ENCODE measurements around the gene TMEM254. TPM values are rescaled to one million over a fixed set of nuclear protein-coding genes. Genes with fewer than 3 reads are reported as not detected.
"Not testable (repeated sequence)": the region's sequence is repeated elsewhere in the genome, so short reads cannot be mapped to it uniquely, and the experiment has no call there.

The TMEM254 gene
- total RNA-seq, 1 donor from 2014 or later, result 7.2 TPM

DNA sequence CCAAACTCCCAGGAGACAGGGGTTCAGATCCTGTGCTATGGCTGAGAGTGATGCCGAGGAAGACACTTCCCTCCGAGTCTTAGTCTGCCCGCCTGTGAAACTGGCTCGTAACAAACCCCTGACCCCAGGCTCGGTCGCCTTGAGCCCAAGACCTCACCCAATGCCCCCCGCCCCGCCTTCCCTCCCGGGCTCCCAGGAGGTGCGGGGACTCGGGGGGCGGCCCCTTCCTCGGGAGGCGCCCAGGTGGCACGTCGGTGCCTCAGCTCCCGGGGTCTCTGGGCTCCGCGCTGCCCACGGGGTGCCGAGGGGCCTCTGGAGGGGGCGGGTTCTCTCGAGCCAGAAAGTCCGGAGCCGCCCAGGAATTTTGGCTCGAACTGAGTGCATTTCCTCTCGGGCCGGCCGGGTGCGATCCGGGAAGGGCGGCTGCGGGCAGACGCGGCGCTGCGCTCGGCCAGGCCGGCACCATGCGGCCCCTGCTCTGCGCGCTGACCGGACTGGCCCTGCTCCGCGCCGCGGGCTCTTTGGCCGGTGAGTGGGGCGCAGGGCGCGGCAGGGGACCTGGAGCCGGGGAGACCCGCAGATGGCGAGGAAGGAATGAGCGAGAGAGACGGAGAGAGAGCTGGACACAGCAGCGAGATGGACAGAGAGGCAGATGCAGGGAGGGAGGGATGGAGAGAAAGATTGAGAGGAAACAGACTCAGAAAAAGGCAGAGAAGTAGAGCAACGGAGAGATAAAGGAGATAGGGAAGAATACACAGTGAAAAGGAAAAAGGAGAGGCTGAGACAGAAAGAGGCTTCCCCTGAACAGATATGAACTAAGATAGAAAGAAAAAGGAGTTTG lies 54.1 kb downstream of the TMEM254 start, which contains the start of gene PLAC9:
PLAC9 (plus strand) TSS at position 432 of the 841 bp plus-strand sequence; CDS start at position 465, 33 bp downstream.
- DNase-seq (ENCODE audit: low spot score), result peak; percentile 76

DNA sequence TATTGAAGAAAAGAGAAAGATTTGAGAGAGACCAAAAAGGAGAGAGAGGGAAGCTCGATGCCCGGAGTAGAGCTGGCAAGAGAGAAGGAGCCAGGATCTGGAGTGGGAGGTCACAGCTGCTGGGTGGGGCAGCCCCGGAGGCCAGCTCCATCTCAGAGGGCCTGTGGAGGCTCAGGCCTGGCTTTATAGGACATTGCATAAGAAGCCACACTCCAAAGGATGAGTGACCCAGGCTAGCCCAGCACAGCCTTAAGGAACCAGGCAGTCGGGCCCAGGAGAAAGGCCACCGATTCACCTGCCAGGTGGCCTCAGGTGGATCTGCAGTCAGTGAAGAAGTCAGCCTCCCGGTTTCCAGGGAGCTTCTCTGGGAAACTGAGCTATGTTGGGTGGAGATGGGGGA lies 54.7 kb downstream of the TMEM254 start:
- DNase-seq (ENCODE audit: low spot score), result peak; percentile 82

DNA sequence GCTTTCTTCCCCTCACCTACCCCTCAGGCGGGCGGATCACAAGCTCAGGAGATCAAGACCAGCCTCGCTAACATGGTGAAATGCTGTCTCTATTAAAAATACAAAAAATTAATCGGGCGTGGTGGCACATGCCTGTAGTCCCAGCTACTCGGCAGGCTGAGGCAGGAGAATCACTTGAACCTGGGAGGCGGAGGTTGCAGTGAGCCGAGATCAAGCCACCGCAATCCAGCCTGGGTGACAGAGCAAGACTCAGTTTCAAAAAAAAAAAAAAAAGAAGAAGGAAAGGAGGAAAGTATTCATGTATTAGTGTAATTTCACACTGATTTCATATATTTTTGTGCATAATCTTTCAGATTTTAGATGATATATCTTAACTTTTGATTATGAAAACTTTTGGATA lies 55.2 kb downstream of the TMEM254 start:
- DNase-seq (ENCODE audit: low spot score), result not testable (repeated sequence)

DNA sequence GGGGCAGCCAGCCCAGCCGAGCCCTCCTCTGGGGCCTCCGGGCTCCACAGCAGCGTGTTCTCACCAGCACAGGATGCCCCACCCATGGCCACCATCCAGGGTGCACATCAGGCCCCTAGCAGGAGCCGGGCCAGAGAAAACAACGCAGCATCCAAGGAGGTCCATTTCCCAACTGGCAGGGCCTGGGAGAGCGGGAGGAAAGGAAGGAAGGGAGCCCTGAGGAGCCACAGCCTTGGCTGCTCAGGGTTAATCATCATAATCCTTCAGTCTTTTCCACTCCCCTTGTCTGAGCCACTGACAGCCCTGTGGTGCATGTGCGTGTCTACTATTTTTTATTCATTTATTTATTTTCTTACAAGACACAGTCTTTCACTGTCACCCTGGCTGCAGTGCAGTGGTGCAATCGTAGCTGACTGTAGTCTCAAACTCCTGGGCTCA lies 57.7 kb downstream of the TMEM254 start:
- peak; percentile 98 for DNase-seq (ENCODE audit: low spot score)

DNA sequence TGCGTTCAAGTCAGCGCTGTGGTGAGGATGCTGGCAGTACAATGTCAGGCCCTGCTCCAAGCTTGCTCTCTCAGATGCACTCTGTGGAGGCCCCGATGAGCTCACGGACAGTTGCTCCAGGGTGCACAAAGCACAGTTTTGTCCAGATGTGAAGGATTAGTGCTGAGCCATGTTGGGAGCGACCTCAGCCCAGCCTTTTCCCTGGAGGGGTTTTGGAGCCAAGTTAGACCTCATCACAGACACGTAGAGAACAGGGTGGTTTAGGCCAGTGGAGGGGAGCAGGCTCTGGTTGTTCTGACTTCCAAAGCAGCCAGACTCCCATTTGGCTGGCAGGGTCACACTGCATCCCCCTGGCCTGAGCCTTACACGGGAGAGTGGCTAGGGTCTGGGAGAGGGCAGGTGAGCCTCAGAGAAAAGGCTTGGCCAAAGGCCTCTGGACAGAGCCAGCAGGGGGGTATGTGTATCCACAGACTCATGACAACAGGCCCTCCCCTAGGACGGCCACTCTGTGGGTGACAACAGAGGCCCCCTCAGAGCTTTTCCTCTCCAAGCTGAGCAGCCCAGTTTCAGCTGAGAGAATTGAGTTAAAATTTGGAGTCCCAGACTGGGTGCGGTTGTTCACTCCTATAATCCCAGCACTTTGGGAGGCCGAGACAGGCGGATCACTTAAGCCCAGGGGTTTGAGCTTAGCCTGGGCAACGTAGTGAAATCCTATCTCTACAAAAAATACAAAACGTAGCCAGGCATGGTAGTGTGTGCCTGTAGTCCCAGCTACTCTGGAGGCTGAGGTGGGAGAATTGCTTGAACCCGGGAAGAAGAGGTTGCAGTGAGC lies 58.8 kb downstream of the TMEM254 start:
- peak; percentile 99 for DNase-seq (ENCODE audit: low spot score)

DNA sequence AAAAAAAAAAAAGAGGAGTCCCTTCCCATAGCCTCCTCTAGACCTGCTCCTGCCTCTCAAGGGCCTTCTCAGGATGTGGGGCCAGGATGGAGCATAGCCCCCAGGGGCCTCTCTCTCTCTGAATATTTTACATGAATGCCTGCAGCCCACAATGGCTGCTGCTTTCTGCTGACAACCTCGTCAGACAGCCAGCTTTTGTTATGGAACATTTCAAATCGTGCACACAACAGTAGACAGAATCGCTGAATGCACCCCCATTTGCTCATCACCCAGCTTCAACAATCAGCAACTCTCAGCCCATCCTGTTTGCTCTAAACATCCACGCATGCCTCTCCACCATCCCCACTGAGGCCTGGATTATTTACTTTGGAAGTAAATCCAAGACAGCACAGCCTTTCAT lies 59.5 kb downstream of the TMEM254 start:
- peak; percentile 89 for DNase-seq (ENCODE audit: low spot score)

DNA sequence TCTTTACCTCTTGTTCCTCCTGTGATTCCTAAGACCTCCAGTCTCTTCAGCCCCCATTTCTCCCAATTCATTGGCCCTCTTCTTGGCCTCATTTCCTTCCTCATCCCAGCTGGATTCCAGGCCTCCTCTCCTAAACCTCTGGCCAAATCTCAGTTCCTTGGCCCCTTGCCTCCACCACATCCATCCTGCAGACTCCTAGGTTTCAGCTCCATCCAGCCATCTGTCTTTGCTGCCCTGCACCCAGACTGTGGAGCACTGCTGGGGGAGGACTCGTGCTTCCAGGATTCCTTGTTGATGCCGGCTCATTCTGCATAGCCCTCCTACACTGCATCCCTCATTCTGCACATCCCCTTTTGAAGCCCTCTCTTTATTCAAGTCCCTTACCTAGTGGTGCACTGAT lies 60.8 kb downstream of the TMEM254 start:
- no peak for DNase-seq (ENCODE audit: low spot score)

DNA sequence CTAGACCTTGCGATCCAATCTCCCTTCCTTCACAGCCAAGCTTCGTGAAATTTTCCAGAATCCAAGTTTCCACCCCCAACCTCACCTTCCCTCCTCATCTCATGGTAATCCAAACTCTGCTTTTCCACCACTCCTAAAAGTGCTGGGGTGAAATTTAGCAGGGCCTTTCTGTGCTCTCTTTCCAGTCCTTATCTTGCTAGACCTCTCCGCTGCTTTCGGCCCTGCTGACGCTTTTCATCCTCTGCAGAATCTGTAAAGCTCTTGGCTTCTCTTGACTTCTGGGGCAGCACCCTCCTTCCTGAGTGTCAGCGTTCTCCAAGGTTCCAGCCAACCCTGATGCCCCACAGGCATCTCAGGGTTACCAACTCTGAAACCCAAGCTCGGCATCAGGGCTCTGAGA lies 61.8 kb downstream of the TMEM254 start:
- peak; percentile 80 for DNase-seq (ENCODE audit: low spot score)

DNA sequence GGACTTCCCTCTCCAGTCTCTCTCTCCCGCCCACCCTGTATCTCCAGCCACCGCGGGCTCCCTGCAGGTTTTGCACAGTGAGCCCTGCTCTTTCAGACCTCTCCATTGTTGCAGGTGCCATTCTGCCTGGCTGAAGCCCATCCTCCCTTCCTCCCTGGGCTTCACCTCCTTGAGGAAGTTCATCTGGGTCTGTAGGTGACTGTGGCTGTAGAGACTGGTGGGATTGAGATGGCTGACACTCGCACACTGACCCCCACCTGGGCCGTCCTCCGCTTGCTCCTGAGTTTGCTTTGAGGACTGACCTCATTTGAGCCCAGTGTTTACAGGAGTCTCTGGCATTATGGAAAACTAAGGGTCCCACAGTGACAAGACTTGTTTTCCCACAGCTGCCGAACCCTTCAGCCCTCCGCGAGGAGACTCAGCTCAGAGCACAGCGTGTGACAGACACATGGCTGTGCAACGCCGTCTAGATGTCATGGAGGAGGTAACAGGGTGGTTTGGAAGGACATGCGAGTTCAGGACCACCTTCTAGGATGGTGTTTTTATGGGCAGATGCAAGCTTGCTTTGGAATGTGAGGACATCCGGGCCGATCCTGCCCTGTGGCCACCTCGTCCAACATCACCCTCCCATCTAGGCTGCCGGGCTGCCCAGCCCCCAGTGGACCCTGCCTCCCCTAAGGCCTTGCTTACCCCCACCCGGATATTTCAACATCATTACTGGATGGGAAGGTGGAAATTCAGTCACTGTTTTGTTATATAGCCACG lies 63.4 kb downstream of the TMEM254 start:
- DNase-seq (ENCODE audit: low spot score), result no peak

Other genes with a start within 250 kb of the TMEM254 start
- gene SFTPD, start 129.6 kb upstream of the TMEM254 start, total RNA-seq (ENCODE audit: insufficient read depth, low replicate concordance), result not detected
- gene PLAC9, start 54.1 kb downstream of the TMEM254 start, total RNA-seq (ENCODE audit: insufficient read depth, low replicate concordance), result 169 TPM
- gene ANXA11, start 126.9 kb downstream of the TMEM254 start, total RNA-seq (ENCODE audit: insufficient read depth, low replicate concordance), result 65.0 TPM
- 1.2 TPM for gene MAT1A, start 211.0 kb downstream of the TMEM254 start, total RNA-seq (ENCODE audit: insufficient read depth, low replicate concordance)